ENCODE results near the gene OXSR1. TPM values are rescaled to one million over a fixed set of nuclear protein-coding genes. Genes with fewer than 3 reads are reported as not detected.

Gene OXSR1
- total and polyA plus RNA-seq, 10 donors = 9.3 to 45.0 (median 30.5) TPM

- Histone ChIP-seq H3K4me3 (no peak overlapping the region), H3K9me3 (no peaks in the 10 kb centered on the region), H3K4me1 (peaks cover 0 to 15% (median 0%) of the 10 kb centered on the region in 6 donors), H3K27me3 (replicated peaks in 1 of 7) (no peaks in the 10 kb centered on the region), H3K27ac (peak overlapping the region in 3 of 8 donors; percentile 1 to 31 (median 24)), H3K36me3 (peaks cover 0 to 92% (median 45%) of the 10 kb centered on the region in 6 donors)
- 54 to 74% (median 61%) methylated on average over 2 of the region's 2 CpGs for WGBS, 5 donors
- DNase-seq = no peak
- intact Hi-C loops (cut with DNase I; ENCODE audit: low total_unique reads) = no loop called here
- TF ChIP-seq POLR2AphosphoS5 (IDR thresholded peaks at IDR 0.05) (no peak), POLR2A (IDR thresholded peaks at IDR 0.05) (no peak)
- TF ChIP-seq, protein P1, sequence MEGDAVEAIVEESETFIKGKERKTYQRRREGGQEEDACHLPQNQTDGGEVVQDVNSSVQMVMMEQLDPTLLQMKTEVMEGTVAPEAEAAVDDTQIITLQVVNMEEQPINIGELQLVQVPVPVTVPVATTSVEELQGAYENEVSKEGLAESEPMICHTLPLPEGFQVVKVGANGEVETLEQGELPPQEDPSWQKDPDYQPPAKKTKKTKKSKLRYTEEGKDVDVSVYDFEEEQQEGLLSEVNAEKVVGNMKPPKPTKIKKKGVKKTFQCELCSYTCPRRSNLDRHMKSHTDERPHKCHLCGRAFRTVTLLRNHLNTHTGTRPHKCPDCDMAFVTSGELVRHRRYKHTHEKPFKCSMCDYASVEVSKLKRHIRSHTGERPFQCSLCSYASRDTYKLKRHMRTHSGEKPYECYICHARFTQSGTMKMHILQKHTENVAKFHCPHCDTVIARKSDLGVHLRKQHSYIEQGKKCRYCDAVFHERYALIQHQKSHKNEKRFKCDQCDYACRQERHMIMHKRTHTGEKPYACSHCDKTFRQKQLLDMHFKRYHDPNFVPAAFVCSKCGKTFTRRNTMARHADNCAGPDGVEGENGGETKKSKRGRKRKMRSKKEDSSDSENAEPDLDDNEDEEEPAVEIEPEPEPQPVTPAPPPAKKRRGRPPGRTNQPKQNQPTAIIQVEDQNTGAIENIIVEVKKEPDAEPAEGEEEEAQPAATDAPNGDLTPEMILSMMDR (IDR thresholded peaks at IDR 0.05 in 8 of 11, conservative IDR thresholded peaks at IDR 0.05 in 3 of 11) = no peak
Observed at GRCh38 chr3:38227989-38228388, 62.7 kb downstream of the OXSR1 start.

DNA sequence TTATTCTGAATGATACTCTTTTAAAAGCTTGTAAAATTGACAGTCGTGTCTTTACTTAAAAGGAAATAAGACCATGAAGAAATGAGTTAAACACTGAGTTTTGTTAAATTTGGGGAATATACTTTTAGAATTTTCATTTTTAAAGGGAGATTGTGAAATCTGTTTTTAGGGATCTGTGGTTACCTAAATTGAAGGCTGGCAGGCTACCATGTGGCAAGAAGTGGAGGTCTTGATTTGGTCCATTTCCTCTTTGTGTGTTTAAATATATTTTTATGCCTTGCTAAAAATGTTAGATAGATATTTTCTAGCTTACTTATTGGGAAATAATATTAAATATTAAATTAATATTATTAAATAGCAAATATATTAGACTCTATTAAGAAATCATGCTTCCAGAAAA, 63.7 kb downstream of the OXSR1 start:
- no peak for DNase-seq
- peaks cover 0 to 92% (median 42%) of the 10 kb centered on the region in 6 donors for H3K36me3 ChIP-seq
- no peak overlapping the region for H3K27ac ChIP-seq
- WGBS, 5 donors = 65 to 95% (median 76%) methylated on average over 1 of the region's 1 CpG
- TF ChIP-seq POLR2AphosphoS5 (IDR thresholded peaks at IDR 0.05) (no peak), POLR2A (IDR thresholded peaks at IDR 0.05) (no peak)
- TF ChIP-seq, protein P1 (IDR thresholded peaks at IDR 0.05 in 8 of 11, conservative IDR thresholded peaks at IDR 0.05 in 3 of 11) = no peak
- H3K27me3 ChIP-seq (replicated peaks in 1 of 7) = no peaks in the 10 kb centered on the region
- H3K4me3 ChIP-seq = no peak overlapping the region
- peaks cover 0 to 15% (median 0%) of the 10 kb centered on the region in 6 donors for H3K4me1 ChIP-seq
- intact Hi-C loops (cut with DNase I; ENCODE audit: low total_unique reads) = no loop called here
- no peaks in the 10 kb centered on the region for H3K9me3 ChIP-seq

- Histone ChIP-seq H3K36me3 (peaks cover 3 to 92% (median 36%) of the 10 kb centered on the region in 6 donors), H3K27ac (no peak overlapping the region), H3K4me1 (peaks cover 0 to 14% (median 0%) of the 10 kb centered on the region in 6 donors), H3K4me3 (no peak overlapping the region), H3K9me3 (peaks cover 0 to 16% (median 12%) of the 10 kb centered on the region in 8 donors), H3K27me3 (replicated peaks in 1 of 7) (no peaks in the 10 kb centered on the region)
- 67 to 86% (median 81%) methylated on average over 2 of the region's 2 CpGs for WGBS, 5 donors
- intact Hi-C loops (cut with DNase I; ENCODE audit: low total_unique reads) = no loop called here
- no peak for DNase-seq
- TF ChIP-seq POLR2A (IDR thresholded peaks at IDR 0.05) = no peak
- no peak for TF ChIP-seq POLR2AphosphoS5 (IDR thresholded peaks at IDR 0.05)
- TF ChIP-seq, protein P1 (IDR thresholded peaks at IDR 0.05 in 8 of 11, conservative IDR thresholded peaks at IDR 0.05 in 3 of 11) = no peak
Observed at GRCh38 chr3:38232701-38233100, 67.4 kb downstream of the OXSR1 start.

- intact Hi-C loops (cut with DNase I; ENCODE audit: low total_unique reads) = no loop called here
- H3K27me3 ChIP-seq (replicated peaks in 1 of 7) = no peaks in the 10 kb centered on the region
- peaks cover 7 to 34% (median 29%) of the 10 kb centered on the region in 8 donors for H3K9me3 ChIP-seq
- H3K4me3 ChIP-seq = no peak overlapping the region
- H3K36me3 ChIP-seq = peaks cover 3 to 100% (median 50%) of the 10 kb centered on the region in 6 donors
- TF ChIP-seq POLR2A (IDR thresholded peaks at IDR 0.05) = no peak
- TF ChIP-seq, protein P1 (IDR thresholded peaks at IDR 0.05 in 8 of 11, conservative IDR thresholded peaks at IDR 0.05 in 3 of 11) = no peak
- no peak for TF ChIP-seq POLR2AphosphoS5 (IDR thresholded peaks at IDR 0.05)
- no peak overlapping the region for H3K27ac ChIP-seq
- DNase-seq = no peak
- no peaks in the 10 kb centered on the region for H3K4me1 ChIP-seq
Observed at GRCh38 chr3:38235466-38235865, 70.1 kb downstream of the OXSR1 start.

All from spleen (tissue), 11 donors.